GM12891 (cell line): ENCODE data around the gene ZNF487.
"Not testable (repeated sequence)": the region's sequence is repeated elsewhere in the genome, so short reads cannot be mapped to it uniquely, and the experiment has no call there.

Experiments
- POLR2A ChIP-seq: IDR thresholded peaks from 2 replicates; pipeline ENCODE4 v1.6.1; 2011; ENCODE audit warnings: low read depth, low read length, control low read depth
- POLR2AphosphoS5 ChIP-seq: IDR thresholded peaks from 2 replicates; pipeline ENCODE4 v1.6.1; 2011; ENCODE audit warnings: low read depth, low read length, control low read depth
- TAF1 ChIP-seq: IDR thresholded peaks from 2 replicates; pipeline ENCODE4 v1.6.1; 2011; ENCODE audit warnings: low read depth, low read length, control low read depth

GRCh38 chr10:43465086-43465735, 28.3 kb downstream of the ZNF487 start:
- TF ChIP-seq POLR2A, POLR2AphosphoS5, TAF1: not testable (repeated sequence)
